H1 (cell line): ENCODE measurements around the gene CUL1. TPM values are rescaled to one million over a fixed set of nuclear protein-coding genes. Genes with fewer than 3 reads are reported as not detected.

Source experiments
- CTCF ChIA-PET: fragments of 300-600 bp; sonication (Branson Sonifier 250); formaldehyde crosslinking; loops from one replicate; lab custom pipeline; 2021; ENCODE audit not compliant: partially characterized antibody; lab: Charles Lee
- POLR2A ChIA-PET: fragments of 300-600 bp; sonication (Branson Sonifier 250); formaldehyde crosslinking; loops from one replicate; lab custom pipeline; 2021; ENCODE audit warnings: inconsistent platforms; ENCODE audit not compliant: partially characterized antibody; lab: Charles Lee
- DNase-seq, 2 experiments: peaks; one replicate each; pipeline versions ENCODE4 v3.0.0 to v3.0.0-alpha.2; 2010 to 2022; ENCODE audit warnings: low spot score in 2 of 2, low read depth in 1 of 2, mixed read lengths in 1 of 2
- FAIRE-seq: peaks from 2 replicates; lab custom pipeline; 2011; peaks lifted over from hg19 to GRCh38; lab: Jason Lieb, UNC
- H2AFZ ChIP-seq: 2 replicates; pipeline ENCODE4 v1.8.1; 2012; ENCODE audit warnings: low read length, inconsistent platforms
- H2AK5ac ChIP-seq: 2 replicates; pipeline ENCODE4 v1.6.1; 2013; ENCODE audit warnings: low read depth, low read length
- H2BK120ac ChIP-seq: replicated peaks from 2 replicates; pipeline ENCODE3; 2013; ENCODE audit warnings: low read depth, low read length, inconsistent platforms
- H2BK12ac ChIP-seq: 2 replicates; pipeline ENCODE4 v1.6.1; 2013; ENCODE audit warnings: low read depth, low read length
- H2BK15ac ChIP-seq: 2 replicates; pipeline ENCODE4 v1.6.1; 2013; ENCODE audit warnings: low read length
- H2BK20ac ChIP-seq: 2 replicates; pipeline ENCODE4 v1.6.1; 2013; ENCODE audit warnings: low read length
- H2BK5ac ChIP-seq: 2 replicates; pipeline ENCODE4 v1.6.1; 2013; ENCODE audit warnings: low read depth, low read length
- H3K14ac ChIP-seq: 2 replicates; pipeline ENCODE4 v1.6.1; 2013; ENCODE audit warnings: inconsistent platforms; ENCODE audit not compliant: insufficient read length
- H3K18ac ChIP-seq: 2 replicates; pipeline ENCODE4 v1.6.1; 2013; ENCODE audit warnings: low read length; ENCODE audit errors: extremely low read depth
- H3K23ac ChIP-seq: 2 replicates; pipeline ENCODE4 v1.6.1; 2013; ENCODE audit warnings: inconsistent platforms; ENCODE audit not compliant: insufficient read length
- H3K23me2 ChIP-seq: 2 replicates; pipeline ENCODE4 v1.6.1; 2013; ENCODE audit warnings: low read depth, low read length
- H3K27ac ChIP-seq: 2 replicates; pipeline ENCODE4 v1.6.1; 2011; ENCODE audit warnings: low read depth, low read length, inconsistent platforms
- H3K27me3 ChIP-seq, 4 experiments: replicated peaks in 1 of 4; 1 replicate in 1 of 4; 2 replicates in 3 of 4; pipeline versions ENCODE4 v1.6.1 to v1.8.1; 2011 to 2013; ENCODE audit warnings: low read length in 3 of 4, mild to moderate bottlenecking in 3 of 4, inconsistent platforms in 2 of 4, mixed read lengths in 2 of 4, moderate library complexity in 1 of 4; ENCODE audit not compliant: control insufficient read depth in 3 of 4, insufficient read depth in 3 of 4; ENCODE audit errors: extremely low read depth in 1 of 4
- H3K36me3 ChIP-seq, 4 experiments: 2 replicates each; pipeline versions ENCODE4 v1.6.1 to v1.8.1; 2011 to 2013; ENCODE audit warnings: mild to moderate bottlenecking in 4 of 4, low read length in 3 of 4, moderate library complexity in 2 of 4, control low read depth in 1 of 4, inconsistent platforms in 1 of 4; ENCODE audit not compliant: insufficient read depth in 4 of 4, control insufficient read depth in 2 of 4
- H3K4ac ChIP-seq: replicated peaks from 2 replicates; pipeline ENCODE3; 2013; ENCODE audit warnings: low read length, low read depth, mixed read lengths, inconsistent platforms; ENCODE audit not compliant: insufficient read length
- H3K4me1 ChIP-seq, 4 experiments: replicated peaks in 1 of 4; 1 replicate in 1 of 4; 2 replicates in 3 of 4; pipeline versions ENCODE4 v1.6.1 to v1.8.1; 2011 to 2013; ENCODE audit warnings: low read length in 3 of 4, inconsistent platforms in 2 of 4, mixed read lengths in 1 of 4; ENCODE audit not compliant: insufficient read depth in 4 of 4, control insufficient read depth in 3 of 4
- H3K4me2 ChIP-seq, 2 experiments: 2 replicates each; pipeline versions ENCODE4 v1.6.1 to v1.8.1; 2011 to 2013; ENCODE audit warnings: low read depth in 2 of 2, low read length in 2 of 2, control low read depth in 1 of 2, inconsistent platforms in 1 of 2, mild to moderate bottlenecking in 1 of 2; ENCODE audit not compliant: insufficient read depth in 1 of 2
- H3K4me3 ChIP-seq, 4 experiments: fragments of 200-600, 300-600 bp in 1 of 4; sonication (generic), shearing (Covaris generic), sonication (Bioruptor Twin) in 1 of 4; 2 replicates each; pipeline versions ENCODE4 v1.5.1 to v1.8.1; 2011 to 2016; ENCODE audit warnings: low read length in 4 of 4, low read depth in 3 of 4, control low read depth in 2 of 4, inconsistent platforms in 2 of 4, mild to moderate bottlenecking in 2 of 4, mixed read lengths in 1 of 4, moderate library complexity in 1 of 4; ENCODE audit not compliant: insufficient read depth in 2 of 4; ENCODE audit errors: extremely low read depth in 1 of 4
- H3K56ac ChIP-seq: replicated peaks from 2 replicates; pipeline ENCODE3; 2013; ENCODE audit warnings: low read depth, mild to moderate bottlenecking, mixed read lengths, low read length, inconsistent platforms; ENCODE audit not compliant: insufficient read length
- H3K79me1 ChIP-seq: 2 replicates; pipeline ENCODE4 v1.6.1; 2013; ENCODE audit warnings: low read depth, low read length, control low read depth
- H3K79me2 ChIP-seq, 2 experiments: 2 replicates each; pipeline versions ENCODE4 v1.6.1 to v1.8.1; 2012 to 2013; ENCODE audit warnings: low read length in 2 of 2, mild to moderate bottlenecking in 2 of 2, inconsistent platforms in 1 of 2; ENCODE audit not compliant: insufficient read depth in 2 of 2, control insufficient read depth in 1 of 2
- H3K9ac ChIP-seq, 4 experiments: replicated peaks in 1 of 4; 1 replicate in 1 of 4; 2 replicates in 3 of 4; pipeline versions ENCODE4 v1.6.1 to v1.8.1; 2011 to 2013; ENCODE audit warnings: low read depth in 3 of 4, low read length in 3 of 4, control low read depth in 2 of 4, mild to moderate bottlenecking in 2 of 4, moderate library complexity in 2 of 4, inconsistent platforms in 1 of 4; ENCODE audit errors: extremely low read depth in 1 of 4
- H3K9me3 ChIP-seq, 2 experiments: 2 replicates each; pipeline versions ENCODE4 v1.6.1 to v1.8.1; 2012 to 2013; ENCODE audit warnings: mild to moderate bottlenecking in 2 of 2, moderate library complexity in 2 of 2, control low read depth in 1 of 2, inconsistent platforms in 1 of 2, low read depth in 1 of 2, low read length in 1 of 2, mixed read lengths in 1 of 2; ENCODE audit not compliant: insufficient read depth in 2 of 2
- H4K20me1 ChIP-seq, 2 experiments: replicated peaks in 1 of 2; 2 replicates each; pipeline versions ENCODE3 to v1.8.1; 2011 to 2013; ENCODE audit warnings: inconsistent platforms in 2 of 2, low read length in 2 of 2, mild to moderate bottlenecking in 1 of 2; ENCODE audit not compliant: insufficient read depth in 2 of 2, control insufficient read depth in 1 of 2
- H4K5ac ChIP-seq: 2 replicates; pipeline ENCODE4 v1.6.1; 2013; ENCODE audit warnings: low read length, low read depth, mixed read lengths, inconsistent platforms; ENCODE audit not compliant: insufficient read length
- H4K8ac ChIP-seq: 2 replicates; pipeline ENCODE4 v1.8.0; 2013; ENCODE audit warnings: mild to moderate bottlenecking, moderate library complexity, low read length, inconsistent platforms; ENCODE audit not compliant: insufficient read depth; ENCODE audit errors: extremely low read depth
- H4K91ac ChIP-seq: replicated peaks from 2 replicates; pipeline ENCODE3; 2013; ENCODE audit warnings: low read length, mixed read lengths, inconsistent platforms; ENCODE audit not compliant: insufficient read length
- BACH1 ChIP-seq: IDR thresholded peaks from 2 replicates; pipeline ENCODE4 v1.6.1; 2012; ENCODE audit warnings: low read length, improper control_type of control experiment
- MAFK ChIP-seq: IDR thresholded peaks from 2 replicates; pipeline ENCODE4 v1.6.1; 2012; ENCODE audit warnings: low read depth, mild to moderate bottlenecking, improper control_type of control experiment, low read length
- POU5F1 ChIP-seq: IDR thresholded peaks from 2 replicates; pipeline ENCODE4 v1.6.1; 2011; ENCODE audit warnings: low read depth, mild to moderate bottlenecking, low read length, moderate library complexity
- RBBP5 ChIP-seq: IDR thresholded peaks from 2 replicates; pipeline ENCODE4 v1.7.1; 2012; ENCODE audit warnings: low read depth, mild to moderate bottlenecking, inconsistent platforms, low read length, moderate library complexity, borderline replicate concordance
- RFX5 ChIP-seq: IDR thresholded peaks from 2 replicates; pipeline ENCODE4 v1.6.1; 2011; ENCODE audit warnings: low read depth, low read length, improper control_type of control experiment, borderline replicate concordance
- SRF ChIP-seq: IDR thresholded peaks from 2 replicates; pipeline ENCODE4 v1.6.1; 2011; ENCODE audit warnings: mild to moderate bottlenecking, low read depth, low read length, moderate library complexity
- TEAD4 ChIP-seq: IDR thresholded peaks from 2 replicates; pipeline ENCODE4 v1.6.1; 2012; ENCODE audit warnings: low read depth, low read length, inconsistent platforms, mixed read lengths
- WGBS, 2 experiments: shearing (Covaris generic) in 1 of 2; methylation state at CpG; one replicate each; pipeline versions ENCODE4 v1.1.6 to v1.1.7; 2013 to 2015; ENCODE audit warnings: low lambda C conversion rate in 2 of 2, mixed read lengths in 2 of 2, inconsistent platforms in 1 of 2, low coverage in 1 of 2, missing lambda C conversion rate in 1 of 2; ENCODE audit not compliant: insufficient replicate concordance in 2 of 2, insufficient coverage in 1 of 2, insufficient read length in 1 of 2; ENCODE audit errors: extremely low coverage in 1 of 2, missing lambda C conversion rate in 1 of 2; 5-methylcytosine and 5-hydroxymethylcytosine counted together
- polyA plus RNA-seq, 7 experiments: library from polyadenylated mRNA; depleted of rRNA in 3 of 7; stranded (reverse) in 5 of 7; unstranded in 2 of 7; fragments of >200 nt in 5 of 7; fragments of 200-250 nt in 2 of 7; gene quantifications; 1 replicate in 5 of 7; 2 replicates in 1 of 7; 4 replicates in 1 of 7; pipeline versions ENCODE4 v1.2.1 to v1.2.3, GENCODE V29; 2011 to 2013; ENCODE audit warnings: missing spikeins in 2 of 7, mixed read lengths in 2 of 7
- total RNA-seq: library from RNA; stranded (reverse); fragmentation: NEBNext Ultra II Directional; extraction: Animal tissue kit (Norgen Biotek cat#: 25700); gene quantifications from 2 replicates; pipeline ENCODE4 v1.2.1, GENCODE V29; 2021

CUL1 gene
- total and polyA plus RNA-seq, 2 of the 8 experiments (the other 6 are each of a cell fraction or from before 2014, with no cell fraction given): 33.0 to 77.3 TPM

DNA sequence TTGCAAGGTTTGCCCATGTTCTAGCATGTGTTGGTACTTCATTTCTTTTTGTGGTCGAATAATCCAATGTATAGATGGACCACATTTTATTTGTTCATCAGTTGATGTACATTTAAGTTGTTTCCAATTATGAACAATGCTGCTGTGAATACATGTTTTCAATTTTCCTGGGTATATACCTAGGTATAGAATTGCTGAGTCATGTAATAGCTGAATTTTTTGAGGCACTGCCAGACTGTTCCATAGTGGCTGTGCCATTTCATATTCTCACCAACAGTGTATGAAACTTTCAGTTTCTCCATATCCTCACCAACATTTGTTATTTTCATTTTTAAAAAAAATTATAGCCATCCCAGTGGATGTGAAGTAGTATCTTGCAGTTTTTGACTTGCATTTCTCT lies 94.9 kb downstream of the CUL1 start:
- H3K36me3 ChIP-seq: peaks cover 11 to 68% (median 46%) of the 10 kb centered on the region in 4 experiments
- no peak overlapping the region for H2BK12ac ChIP-seq
- H2BK20ac ChIP-seq: no peak overlapping the region
- H3K27ac ChIP-seq: no peak overlapping the region
- H4K91ac ChIP-seq: no peak overlapping the region
- H2BK5ac ChIP-seq: no peak overlapping the region
- H3K9ac ChIP-seq: no peak overlapping the region
- WGBS, 2 experiments: 93% methylated on average over 1 of the region's 1 CpG; no CpG with 5 or more reads in 1 of the 2 experiments
- no peak overlapping the region for H3K56ac ChIP-seq
- H3K23me2 ChIP-seq: no peaks in the 10 kb centered on the region
- H2BK120ac ChIP-seq: no peak overlapping the region
- H3K79me2 ChIP-seq: no peaks in the 10 kb centered on the region
- POLR2A ChIA-PET: interaction anchor here (1.3 kb wide), 1 partner anchor 8 kb away, joined by 4 read pairs; no protein-coding TSS in a partner anchor
- H2AFZ ChIP-seq: no peak overlapping the region
- H4K20me1 ChIP-seq: peaks cover 2 to 3% of the 10 kb centered on the region in 2 experiments
- FAIRE-seq: no peak
- no peaks in the 10 kb centered on the region for H3K4me1 ChIP-seq
- H3K18ac ChIP-seq: no peak overlapping the region
- no peak overlapping the region for H3K4ac ChIP-seq
- H4K8ac ChIP-seq: no peak overlapping the region
- no peak overlapping the region for H3K4me3 ChIP-seq
- DNase-seq: no peak
- no peak overlapping the region for H3K23ac ChIP-seq
- no peak overlapping the region for H2AK5ac ChIP-seq
- H2BK15ac ChIP-seq: no peak overlapping the region
- no peak for TF ChIP-seq TEAD4
- TF ChIP-seq SRF: no peak
- TF ChIP-seq RFX5: no peak
- no peak for TF ChIP-seq RBBP5
- peak; percentile 45; the same call in 1 of the 2 replicates for TF ChIP-seq MAFK
- no peak for TF ChIP-seq POU5F1
- TF ChIP-seq BACH1: peak; percentile 68
- TF ChIP-seq, all 59 proteins: peak for 2
- CTCF ChIA-PET: interaction anchor here (0.6 to 1.0 kb wide), 5 partner anchors 9 to 179 kb away, joined by 3 to 4 read pairs (median 3); no protein-coding TSS in a partner anchor
- Histone ChIP-seq H4K5ac (no peak overlapping the region), H3K4me2 (no peak overlapping the region), H3K14ac (no peak overlapping the region), H3K9me3 (peaks cover 0 to 2% of the 10 kb centered on the region in 2 experiments; a peak in 1 of 4 replicates), H3K27me3 (no peaks in the 10 kb centered on the region), H3K79me1 (no peaks in the 10 kb centered on the region)
